Neural cell (in vitro differentiated cells): ENCODE results near the gene PIGZ.

Experiments used
- CTCF ChIP-seq: fragments of 450-650 bp; IDR thresholded peaks from 2 replicates; pipeline ENCODE4 v1.5.1; 2014; ENCODE audit warnings: antibody characterized with exemption, mild to moderate bottlenecking, moderate library complexity; ENCODE audit not compliant: poor library complexity, severe bottlenecking
- EP300 ChIP-seq: fragments of 450-650 bp; conservative IDR thresholded peaks from 2 replicates; pipeline ENCODE4 v1.6.1; 2014; ENCODE audit warnings: antibody characterized with exemption, mild to moderate bottlenecking, moderate library complexity; ENCODE audit not compliant: poor library complexity, severe bottlenecking
- EZH2 ChIP-seq: fragments of 200-600, 300-800 bp; shearing (Covaris generic), sonication (generic); IDR thresholded peaks from 2 replicates; pipeline ENCODE4 v1.6.1; 2014; ENCODE audit warnings: antibody characterized with exemption, low read length, borderline replicate concordance, mild to moderate bottlenecking; ENCODE audit not compliant: insufficient read depth, poor library complexity, severe bottlenecking
- MXI1 ChIP-seq: fragments of 450-650 bp; conservative IDR thresholded peaks from 2 replicates; pipeline ENCODE4 v1.6.1; 2014; ENCODE audit warnings: antibody characterized with exemption, mild to moderate bottlenecking; ENCODE audit not compliant: poor library complexity, severe bottlenecking
- POLR2AphosphoS5 ChIP-seq: IDR thresholded peaks from 2 replicates; pipeline ENCODE4 v1.6.1; 2012
- RAD21 ChIP-seq: fragments of 450-650 bp; conservative IDR thresholded peaks from 2 replicates; pipeline ENCODE4 v1.6.1; 2014; ENCODE audit warnings: antibody characterized with exemption, mild to moderate bottlenecking, moderate library complexity
- SMC3 ChIP-seq: fragments of 450-650 bp; conservative IDR thresholded peaks from 2 replicates; pipeline ENCODE4 v1.6.1; 2014; ENCODE audit warnings: antibody characterized with exemption, mild to moderate bottlenecking, moderate library complexity; ENCODE audit not compliant: poor library complexity
- TAF1 ChIP-seq: IDR thresholded peaks from 2 replicates; pipeline ENCODE4 v1.6.1; 2012; ENCODE audit warnings: low read depth

- TF ChIP-seq CTCF (no peak), MXI1 (no peak), SMC3 (no peak), RAD21 (no peak), EZH2 (no peak), TAF1 (no peak), POLR2AphosphoS5 (no peak), EP300 (no peak)
Measured at GRCh38 chr3:196995027-196995426, 26.4 kb upstream of the PIGZ start.
